ENCODE results near the gene ENOX1. TPM values are rescaled to one million over a fixed set of nuclear protein-coding genes. Genes with fewer than 3 reads are reported as not detected.

Gene ENOX1
- total and polyA plus RNA-seq, 3 donors from 2014 or later: 11.0 to 14.2 (median 11.5) TPM

GRCh38 chr13:43289470-43290255 is 497.1 kb downstream of the ENOX1 start:
- no peaks in the 10 kb centered on the region for H3K27me3 ChIP-seq
- intact Hi-C loops (cut with DNase I; ENCODE audit: low total_unique reads): no loop called here
- H3K36me3 ChIP-seq (ENCODE audit: low read depth, missing control alignments): no peaks in the 10 kb centered on the region
- no peak overlapping the region for H3K27ac ChIP-seq
- whole genome bisulfite sequencing, 2 donors: 64 to 72% methylated on average over 6 of the region's 6 CpGs
- no peaks in the 10 kb centered on the region for H3K9me3 ChIP-seq
- no peak overlapping the region for H3K4me3 ChIP-seq
- H3K4me1 ChIP-seq: no peaks in the 10 kb centered on the region
- no peak for DNase-seq
- TF ChIP-seq CTCF (IDR thresholded peaks at IDR 0.05) (no peak), POLR2A (IDR thresholded peaks at IDR 0.05) (no peak)

GRCh38 chr13:43286751-43287150 is 500.0 kb downstream of the ENOX1 start:
- intact Hi-C loops (cut with DNase I; ENCODE audit: low total_unique reads): no loop called here

DNA sequence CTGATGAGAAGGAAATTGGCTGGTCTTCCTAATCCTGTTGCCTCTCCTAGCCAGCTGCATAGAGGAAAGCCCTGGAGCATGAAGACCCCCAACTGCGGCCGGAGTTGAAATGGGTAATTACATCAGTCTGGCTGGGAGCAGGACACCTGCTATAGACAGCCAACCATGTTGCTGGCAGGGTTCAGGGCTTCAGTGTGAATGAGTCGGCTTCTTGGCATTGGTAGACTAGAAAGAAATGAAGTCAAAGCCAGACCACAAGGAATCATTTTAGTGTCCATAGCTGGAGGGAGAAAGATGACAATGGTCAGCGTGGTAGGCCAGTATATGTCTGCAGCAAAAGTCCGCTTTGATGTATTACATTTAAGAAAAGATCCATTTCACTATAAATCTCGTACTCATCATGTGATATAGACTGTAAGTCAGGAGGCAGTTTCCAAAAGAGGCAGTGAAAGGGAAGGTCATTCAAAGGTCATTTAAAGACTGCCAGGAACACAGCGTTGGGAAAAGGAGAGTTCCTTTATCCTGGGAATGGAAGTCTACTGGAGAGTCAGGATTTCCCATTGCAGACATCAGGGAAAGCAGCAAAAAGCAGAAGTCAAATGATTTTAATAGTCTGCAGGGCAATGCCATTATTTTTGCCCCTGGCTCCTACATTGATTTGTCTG is 500.7 kb downstream of the ENOX1 start:
- no peak overlapping the region for H3K27ac ChIP-seq
- WGBS, 2 donors: 63 to 79% methylated on average over 7 of the region's 7 CpGs
- H3K4me1 ChIP-seq: no peaks in the 10 kb centered on the region
- DNase-seq: no peak
- TF ChIP-seq POLR2A (IDR thresholded peaks at IDR 0.05): no peak
- no peak for TF ChIP-seq CTCF (IDR thresholded peaks at IDR 0.05)
- no peaks in the 10 kb centered on the region for H3K27me3 ChIP-seq
- no peaks in the 10 kb centered on the region for H3K36me3 ChIP-seq (ENCODE audit: low read depth, missing control alignments)
- intact Hi-C loops (cut with DNase I; ENCODE audit: low total_unique reads): no loop called here
- no peaks in the 10 kb centered on the region for H3K9me3 ChIP-seq
- H3K4me3 ChIP-seq: no peak overlapping the region

More at GRCh38 chr13:43286751-43287150, 500.0 kb downstream of the ENOX1 start:
- no peaks in the 10 kb centered on the region for H3K9me3 ChIP-seq
- no peak for TF ChIP-seq CTCF (IDR thresholded peaks at IDR 0.05)
- TF ChIP-seq POLR2A (IDR thresholded peaks at IDR 0.05): no peak
- no peaks in the 10 kb centered on the region for H3K36me3 ChIP-seq (ENCODE audit: low read depth, missing control alignments)
- 96 to 100% methylated on average over 1 of the region's 1 CpG for WGBS, 2 donors
- H3K27me3 ChIP-seq: no peaks in the 10 kb centered on the region
- no peak overlapping the region for H3K4me3 ChIP-seq
- H3K27ac ChIP-seq: no peak overlapping the region
- no peaks in the 10 kb centered on the region for H3K4me1 ChIP-seq
- no peak for DNase-seq

- intact Hi-C loops (cut with DNase I; ENCODE audit: low total_unique reads): no loop called here
- 88 to 89% methylated on average over 3 of the region's 3 CpGs for WGBS, 2 donors
- no peak overlapping the region for H3K27ac ChIP-seq
- H3K4me1 ChIP-seq: no peaks in the 10 kb centered on the region
- no peak for TF ChIP-seq CTCF (IDR thresholded peaks at IDR 0.05)
- no peak for TF ChIP-seq POLR2A (IDR thresholded peaks at IDR 0.05)
- DNase-seq: no peak
- no peaks in the 10 kb centered on the region for H3K9me3 ChIP-seq
- no peaks in the 10 kb centered on the region for H3K36me3 ChIP-seq (ENCODE audit: low read depth, missing control alignments)
- H3K27me3 ChIP-seq: no peaks in the 10 kb centered on the region
- no peak overlapping the region for H3K4me3 ChIP-seq
These were observed 502.6 kb downstream of the ENOX1 start for GRCh38 chr13:43284162-43284561.

Data from testis (tissue), 3 donors.